DND-41 (cell line): ENCODE data around the gene PTPRE.

Experiments
- CTCF ChIP-seq: IDR thresholded peaks from 2 replicates; pipeline ENCODE4 v1.5.1; 2012; ENCODE audit warnings: borderline replicate concordance, low read length, moderate library complexity, mild to moderate bottlenecking; ENCODE audit not compliant: poor library complexity, severe bottlenecking; ENCODE audit errors: extremely low read depth
- EZH2 ChIP-seq: IDR thresholded peaks from 3 replicates; pipeline ENCODE4 v1.6.1; 2012; ENCODE audit warnings: borderline replicate concordance, low read depth, mild to moderate bottlenecking, moderate library complexity, low read length, inconsistent platforms; ENCODE audit not compliant: severe bottlenecking

- TF ChIP-seq CTCF (no peak), EZH2 (no peak)
Observed at GRCh38 chr10:128064970-128065580, 158.2 kb downstream of the PTPRE start.
